ENCODE measurements around the gene CARD19. TPM values are rescaled to one million over a fixed set of nuclear protein-coding genes. Genes with fewer than 3 reads are reported as not detected.

The CARD19 gene
- total and polyA plus RNA-seq, 2 of the 8 experiments (the other 6 are each of a cell fraction or from before 2014, with no cell fraction given): 21.2 to 112 TPM

DNA sequence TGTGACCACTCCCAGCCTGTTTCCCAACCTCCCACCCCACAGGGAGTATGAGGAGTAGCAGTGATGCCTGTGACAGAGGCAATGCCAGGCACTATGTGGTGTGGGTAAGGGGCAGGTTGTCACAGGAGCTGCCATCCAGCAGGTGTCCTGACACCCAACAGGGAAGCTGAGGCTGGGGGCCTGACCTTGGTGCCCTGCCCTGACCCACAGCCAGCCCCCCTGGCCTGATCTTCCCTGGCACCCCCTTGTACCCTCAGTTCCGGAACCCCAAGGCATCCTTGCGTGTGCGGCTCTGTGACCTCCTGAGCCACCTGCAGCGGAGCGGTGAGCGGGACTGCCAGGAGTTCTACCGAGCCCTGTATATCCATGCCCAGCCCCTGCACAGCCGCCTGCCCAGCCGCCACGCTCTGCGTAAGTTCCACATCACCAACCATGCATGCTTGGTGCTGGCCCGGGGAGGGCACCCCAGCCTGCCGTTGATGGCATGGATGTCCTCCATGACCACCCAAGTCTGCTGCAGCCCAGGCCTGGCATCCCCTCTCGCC lies 14.4 kb downstream of the CARD19 start:
- Histone ChIP-seq H3K4me1 (replicated peaks in 1 of 4; ENCODE audit: control insufficient read depth in 3 of 4, insufficient read depth in 4 of 4, low read length in 3 of 4) (peaks cover 0 to 8% (median 3%) of the 10 kb centered on the region in 4 experiments; a peak in 5 of 7 replicates), H3K56ac (replicated peaks; ENCODE audit: insufficient read length, low read depth, low read length) (no peak overlapping the region), H3K79me2 (ENCODE audit: control insufficient read depth in 1 of 2, insufficient read depth in 2 of 2, low read length in 2 of 2) (no peaks in the 10 kb centered on the region), H2BK20ac (ENCODE audit: low read length) (no peak overlapping the region), H4K91ac (replicated peaks; ENCODE audit: insufficient read length, low read length) (no peak overlapping the region), H3K27me3 (replicated peaks in 1 of 4; ENCODE audit: control insufficient read depth in 3 of 4, extremely low read depth in 1 of 4, insufficient read depth in 3 of 4, low read length in 3 of 4) (no peaks in the 10 kb centered on the region), H2AK5ac (ENCODE audit: low read depth, low read length) (no peak overlapping the region), H3K18ac (ENCODE audit: extremely low read depth, low read length) (no peak overlapping the region), H2BK5ac (ENCODE audit: low read depth, low read length) (no peak overlapping the region), H4K5ac (ENCODE audit: insufficient read length, low read depth, low read length) (no peak overlapping the region), H2BK12ac (ENCODE audit: low read depth, low read length) (no peak overlapping the region), H3K23ac (ENCODE audit: insufficient read length) (no peak overlapping the region), H3K27ac (ENCODE audit: low read depth, low read length) (no peak overlapping the region), H3K9me3 (ENCODE audit: insufficient read depth in 2 of 2, low read depth in 1 of 2, low read length in 1 of 2) (no peaks in the 10 kb centered on the region), H3K79me1 (ENCODE audit: low read depth, low read length) (no peaks in the 10 kb centered on the region), H3K23me2 (ENCODE audit: low read depth, low read length) (no peaks in the 10 kb centered on the region), H2BK15ac (ENCODE audit: low read length) (no peak overlapping the region), H2BK120ac (replicated peaks; ENCODE audit: low read depth, low read length) (no peak overlapping the region), H3K4me2 (ENCODE audit: insufficient read depth in 1 of 2, low read depth in 2 of 2, low read length in 2 of 2) (no peak overlapping the region), H4K20me1 (replicated peaks in 1 of 2; ENCODE audit: control insufficient read depth in 1 of 2, insufficient read depth in 2 of 2, low read length in 2 of 2) (peaks cover 0 to 8% of the 10 kb centered on the region in 2 experiments), H3K4ac (replicated peaks; ENCODE audit: insufficient read length, low read depth, low read length) (no peak overlapping the region), H3K14ac (ENCODE audit: insufficient read length) (no peak overlapping the region), H4K8ac (ENCODE audit: extremely low read depth, insufficient read depth, low read length) (no peak overlapping the region; the same call in 1 of the 2 replicates), H3K4me3 (ENCODE audit: extremely low read depth in 1 of 4, insufficient read depth in 2 of 4, low read depth in 3 of 4, low read length in 4 of 4) (no peak overlapping the region), H2AFZ (ENCODE audit: low read length) (no peak overlapping the region), H3K36me3 (ENCODE audit: control insufficient read depth in 2 of 4, insufficient read depth in 4 of 4, low read length in 3 of 4) (no peaks in the 10 kb centered on the region; a peak in 2 of 8 replicates), H3K9ac (replicated peaks in 1 of 4; ENCODE audit: extremely low read depth in 1 of 4, low read depth in 3 of 4, low read length in 3 of 4) (no peak overlapping the region)
- ChIA-PET CTCF (ENCODE audit: partially characterized antibody) (interaction anchor here (1.0 to 8.8 kb wide), 16 partner anchors 9 to 195 kb away, joined by 3 to 96 read pairs (median 8); no protein-coding TSS in a partner anchor), POLR2A (ENCODE audit: partially characterized antibody) (interaction anchor here (1.2 to 1.5 kb wide), 2 partner anchors 9 to 32 kb away, joined by 3 to 4 read pairs; no protein-coding TSS in a partner anchor)
- DNase-seq (ENCODE audit: low read depth in 1 of 2, low spot score in 2 of 2) (no peak), FAIRE-seq (no peak)
- 93% methylated on average over 14 of the region's 14 CpGs; no CpG with 5 or more reads in 1 of the 2 experiments for WGBS, 2 experiments (ENCODE audit: extremely low coverage in 1 of 2, insufficient coverage in 1 of 2, insufficient read length in 1 of 2, insufficient replicate concordance in 2 of 2, low coverage in 1 of 2, low lambda C conversion rate in 2 of 2, missing lambda C conversion rate in 1 of 2)
- TF ChIP-seq CTBP2 (IDR thresholded peaks at IDR 0.05; ENCODE audit: borderline replicate concordance, insufficient read depth, insufficient read length, low read length) (no peak), ASH2L (IDR thresholded peaks at IDR 0.05; ENCODE audit: low read length) (no peak), FOSL1 (IDR thresholded peaks at IDR 0.05; ENCODE audit: insufficient read depth, low read depth, low read length) (no peak), RBBP5 (IDR thresholded peaks at IDR 0.05; ENCODE audit: borderline replicate concordance, low read depth, low read length) (no peak), MAFK (IDR thresholded peaks at IDR 0.05; ENCODE audit: low read depth, low read length) (no peak), CBX8 (IDR thresholded peaks at IDR 0.05; ENCODE audit: borderline replicate concordance, low read depth, low read length) (no peak)

Measured in H1 (cell line).